CD4-positive, alpha-beta T cell treated with Interleukin-17A for 1 hour (primary cell): ENCODE data around the gene GLT8D2.
A peak's percentile ranks its signal among the peaks of the same experiment; 100 is the strongest.

Experiments
- DNase-seq: peaks from one replicate; pipeline ENCODE4 v3.0.0-alpha.2; 2020

The GLT8D2 gene

DNA sequence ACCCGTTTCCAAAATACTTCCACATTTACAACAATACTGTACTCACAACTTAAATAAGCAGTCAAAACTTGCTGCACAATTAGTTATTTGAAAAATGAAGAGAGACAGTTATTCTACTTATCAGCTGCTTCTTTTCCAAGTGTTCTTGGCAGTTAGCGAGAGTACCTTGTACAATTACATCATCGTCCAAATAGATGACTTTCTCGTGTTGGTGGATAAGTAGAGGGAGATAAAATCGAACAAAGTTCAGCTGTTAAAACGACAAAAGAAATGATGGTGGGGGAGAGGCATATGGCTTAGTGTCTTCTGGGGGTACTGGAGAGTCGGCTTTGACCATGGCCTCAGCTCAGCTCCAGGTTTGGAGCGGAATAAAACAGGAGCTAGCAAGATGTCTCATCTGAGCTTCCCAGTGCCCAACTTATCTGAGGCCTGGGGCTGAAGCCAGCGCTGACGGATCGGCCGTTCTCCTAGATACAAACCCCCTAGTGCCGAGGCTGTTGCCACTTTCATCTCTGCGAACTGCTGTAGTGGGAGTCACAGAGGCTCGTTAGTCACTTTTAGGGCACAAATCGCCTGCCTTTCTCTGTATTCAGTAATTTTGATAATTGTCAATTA is 52.6 kb downstream of the GLT8D2 start:
- DNase-seq: no peak

DNA sequence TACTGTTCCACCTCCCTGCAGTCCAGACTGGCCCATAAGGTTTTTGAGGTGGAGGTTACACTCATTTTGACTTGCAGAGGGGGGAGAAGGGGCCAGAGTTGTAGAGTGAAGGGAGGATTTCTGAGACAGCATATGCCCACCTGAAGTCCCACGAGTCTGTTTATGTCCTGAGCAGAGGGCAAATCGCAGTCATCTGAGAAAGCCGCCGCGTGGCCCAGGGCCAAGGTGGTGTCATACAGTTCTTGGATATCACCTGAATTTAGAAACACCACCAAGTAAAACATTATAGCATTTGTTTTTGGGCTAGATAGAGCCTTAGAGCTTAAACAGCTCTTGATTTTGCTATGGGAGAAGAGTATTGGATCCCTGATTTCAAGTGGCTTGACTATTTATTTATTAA is 53.4 kb downstream of the GLT8D2 start:
- DNase-seq: no peak

- DNase-seq: no peak
Measured at GRCh38 chr12:103994235-103994634, 55.8 kb downstream of the GLT8D2 start.

- DNase-seq: no peak
Measured at GRCh38 chr12:103986829-103987228, 63.2 kb downstream of the GLT8D2 start.

DNA sequence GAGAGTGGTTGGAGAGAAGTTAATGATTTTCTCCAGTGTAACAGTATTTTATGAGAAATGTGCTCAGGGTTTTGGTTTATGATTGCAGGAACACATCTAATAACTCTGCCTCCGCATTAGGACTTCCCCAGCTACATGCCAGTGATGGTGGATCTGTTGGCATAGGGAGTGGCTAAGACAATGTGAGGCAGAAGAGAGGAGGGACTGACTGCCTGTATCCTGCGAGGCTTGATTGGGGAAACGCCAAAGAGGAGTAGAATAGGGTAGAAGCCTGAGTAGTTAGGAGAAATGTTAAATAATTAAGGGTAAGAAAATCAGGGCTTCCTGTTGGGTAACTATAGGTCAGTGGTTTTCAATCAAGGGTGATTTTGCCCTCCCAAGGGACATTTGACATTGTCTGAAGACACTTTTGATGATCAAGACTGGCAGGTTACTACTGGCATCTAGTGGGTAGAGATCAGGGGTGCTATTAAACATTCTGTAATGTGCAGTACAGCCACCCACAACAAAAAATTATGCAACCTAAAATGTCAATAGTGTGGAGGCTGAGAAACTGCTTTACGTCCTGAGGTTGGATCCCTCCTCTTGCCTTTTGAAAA is 71.5 kb downstream of the GLT8D2 start:
- no peak for DNase-seq

DNA sequence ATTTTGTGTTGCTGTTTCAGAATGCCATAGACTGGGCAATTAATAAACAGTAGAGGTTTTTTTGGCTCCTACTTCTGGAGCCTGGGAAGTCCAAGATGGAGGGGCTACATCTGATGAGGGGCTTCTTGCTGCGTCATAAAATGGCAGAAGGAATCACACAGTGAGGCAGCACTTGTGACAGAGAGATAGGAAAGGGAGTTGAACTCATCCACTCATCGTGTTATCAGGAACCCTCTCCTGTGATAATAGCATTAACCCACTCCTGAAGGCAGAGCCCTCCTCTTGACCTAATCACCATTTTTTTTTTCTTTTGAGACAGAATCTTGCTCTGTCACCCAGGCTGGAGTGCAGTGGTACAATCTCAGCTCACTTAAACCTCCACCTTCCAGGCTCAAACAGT is 74.6 kb downstream of the GLT8D2 start:
- DNase-seq: no peak

- no peak for DNase-seq
Measured at GRCh38 chr12:103973909-103974308, 76.1 kb downstream of the GLT8D2 start.

DNA sequence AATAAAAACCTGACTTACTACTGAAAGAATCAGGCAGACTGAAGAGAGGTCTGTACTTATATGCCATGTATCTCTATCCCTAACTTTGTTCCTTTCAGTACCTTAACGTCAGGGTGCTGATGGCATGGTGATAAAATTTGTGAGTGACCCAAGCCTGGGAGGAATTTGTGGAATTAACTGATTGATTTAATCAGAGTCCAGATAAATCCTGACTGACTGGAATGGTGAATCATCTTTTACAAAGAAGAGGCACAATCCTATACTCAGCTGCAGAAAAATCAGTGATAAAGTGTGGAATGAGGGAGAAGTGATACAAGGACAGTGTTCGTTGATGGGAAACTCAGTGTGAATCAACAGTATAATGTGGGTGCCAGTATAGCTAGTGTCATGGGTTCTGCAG is 80.6 kb downstream of the GLT8D2 start:
- no peak for DNase-seq

DNA sequence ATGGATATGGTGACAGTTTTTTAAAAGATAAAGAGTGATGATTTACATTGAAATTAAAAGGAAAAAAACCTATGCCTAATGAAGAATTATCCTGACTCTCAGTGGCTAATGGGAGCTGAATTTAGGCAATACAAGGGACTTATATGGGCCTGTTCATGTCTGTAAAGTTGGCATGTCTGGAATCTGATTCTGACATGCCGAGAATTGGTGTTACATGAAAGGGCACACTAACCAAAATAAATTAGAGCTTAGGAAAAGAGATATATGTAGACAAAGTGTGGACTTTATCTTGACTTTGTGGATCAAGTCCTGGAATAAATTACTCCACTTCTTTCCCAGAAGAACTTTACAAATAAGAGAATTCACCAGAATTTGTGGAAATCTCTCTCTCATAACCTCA is 83.3 kb downstream of the GLT8D2 start:
- no peak for DNase-seq

GRCh38 chr12:103965590-103966504 is 84.1 kb downstream of the GLT8D2 start, which contains the start of gene TDG:
Gene TDG, plus strand, starts transcription at chr12:103965872. Its CDS starts 166 bp downstream, at chr12:103966038.
- DNase-seq: peak; percentile 98

- DNase-seq: no peak
Measured at GRCh38 chr12:103965255-103965589, 84.8 kb downstream of the GLT8D2 start.

DNA sequence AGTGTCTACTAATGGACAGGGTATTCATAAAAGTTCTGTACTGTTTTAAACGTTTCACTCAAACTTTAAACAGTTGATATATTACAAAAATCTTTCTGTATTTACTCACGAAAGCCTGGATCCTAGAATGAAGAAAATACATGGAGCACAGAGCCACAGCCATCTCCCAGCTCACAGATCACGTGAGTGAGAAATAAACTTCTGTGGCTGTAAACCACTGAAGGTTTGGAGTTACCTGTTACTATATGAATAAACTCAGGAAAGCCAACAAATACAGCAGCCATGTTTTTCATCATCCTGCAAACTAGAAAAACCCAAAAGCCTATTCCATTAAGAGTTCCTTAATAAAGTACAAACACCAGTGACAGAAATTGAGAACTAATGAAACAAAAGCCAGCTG is 85.2 kb downstream of the GLT8D2 start:
- DNase-seq: no peak

- DNase-seq: no peak
Measured at GRCh38 chr12:103962493-103962892, 87.5 kb downstream of the GLT8D2 start.

GRCh38 chr12:103960616-103961227 is 89.3 kb downstream of the GLT8D2 start:
- no peak for DNase-seq

- no peak for DNase-seq
Measured at GRCh38 chr12:103958621-103959020, 91.4 kb downstream of the GLT8D2 start.

DNA sequence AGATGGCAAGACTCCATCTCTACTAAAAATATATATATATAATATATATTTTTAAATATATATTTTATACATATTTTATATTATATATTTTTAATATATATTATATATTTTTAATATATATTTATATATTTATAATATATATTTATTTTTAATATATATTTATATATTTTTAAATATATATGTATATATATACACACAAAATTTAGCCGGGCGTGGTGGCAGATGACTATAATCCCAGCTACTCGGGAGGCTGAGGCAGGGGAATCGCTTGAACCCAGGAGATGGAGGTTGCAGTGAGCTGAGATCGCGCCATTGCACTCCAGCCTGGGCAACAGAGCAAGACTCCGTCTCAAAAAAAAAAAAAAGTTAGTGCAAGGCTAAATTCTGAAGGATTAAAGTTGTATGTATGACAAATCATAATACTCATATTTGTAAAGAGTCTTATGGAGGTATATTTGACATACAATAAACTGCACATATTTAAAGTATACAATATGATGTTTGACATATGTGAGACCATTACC is 92.1 kb downstream of the GLT8D2 start:
- DNase-seq: no peak

DNA sequence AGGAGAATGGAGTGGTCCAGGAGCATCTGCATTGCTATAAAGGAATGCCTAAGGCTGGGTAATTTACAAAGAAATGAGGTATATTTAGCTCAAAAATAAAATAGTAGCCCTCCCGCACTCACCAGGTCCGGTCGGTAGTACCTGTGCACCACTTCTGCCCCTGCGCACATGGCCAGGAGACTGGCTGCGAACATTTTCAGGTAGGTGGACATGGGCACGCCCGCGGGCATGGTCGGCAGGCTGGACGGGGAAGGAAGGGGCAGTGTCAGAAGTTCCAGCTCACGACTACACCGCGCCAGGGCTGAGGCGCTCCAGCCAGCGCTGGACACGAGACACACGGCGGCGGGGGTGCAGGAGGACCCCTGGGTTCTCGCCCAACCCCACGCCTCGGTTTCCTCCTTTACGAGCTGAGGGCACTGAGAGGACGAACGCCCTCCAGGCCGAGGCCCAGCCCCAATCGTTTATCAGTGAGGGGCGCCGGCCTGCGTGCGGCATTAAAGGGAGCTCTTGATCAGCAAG is 93.4 kb downstream of the GLT8D2 start:
- DNase-seq: no peak

- DNase-seq: no peak
Measured at GRCh38 chr12:103955811-103956508, 94.0 kb downstream of the GLT8D2 start.

DNA sequence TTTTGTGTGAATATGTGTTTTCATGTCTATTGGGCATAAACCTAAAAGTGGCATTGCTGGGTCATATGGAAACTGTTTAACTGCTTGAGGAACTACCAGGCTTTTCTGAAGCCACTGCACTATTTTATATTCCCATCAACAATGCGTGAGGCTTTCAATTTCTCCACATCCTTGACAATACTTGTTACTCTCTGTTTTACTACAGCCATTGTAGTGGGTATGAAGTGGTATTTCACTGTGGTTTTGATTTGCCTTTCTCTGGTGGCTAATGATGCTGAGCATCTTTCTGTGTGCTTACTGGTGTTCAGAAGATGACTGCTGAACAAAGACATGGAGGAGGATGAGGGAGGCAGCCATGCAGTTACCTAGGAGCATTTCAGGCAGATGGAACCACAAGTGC is 97.5 kb downstream of the GLT8D2 start:
- DNase-seq: no peak

- DNase-seq: no peak
Measured at GRCh38 chr12:103948746-103949406, 101.1 kb downstream of the GLT8D2 start.

- DNase-seq: no peak
Measured at GRCh38 chr12:103947871-103948555, 102.0 kb downstream of the GLT8D2 start.
